ENCODE data around the gene CLEC4F.

DNA sequence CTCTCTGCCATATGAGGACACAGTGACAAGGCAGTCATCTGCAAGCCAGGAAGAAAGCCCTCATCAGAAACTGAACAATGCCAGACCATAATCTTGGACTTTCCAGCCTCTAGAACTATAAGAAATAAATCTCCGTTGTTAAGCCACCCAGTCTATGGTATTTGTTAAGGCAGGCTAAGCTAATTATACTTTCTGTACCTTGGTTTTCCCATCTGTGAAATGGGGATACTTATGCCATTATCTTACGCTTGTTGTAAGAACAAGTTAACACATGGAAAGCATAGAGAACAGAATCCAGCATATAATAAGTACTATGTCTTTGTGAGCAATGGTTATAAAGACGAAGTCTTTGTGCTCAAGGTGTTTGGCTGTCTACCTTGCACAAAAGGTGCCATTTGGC is 44.1 kb downstream of the CLEC4F start:
- TF ChIP-seq RBBP5 (conservative IDR thresholded peaks at IDR 0.05) = no peak
- no peak for TF ChIP-seq POLR2A (IDR thresholded peaks at IDR 0.05; ENCODE audit: low read depth, low read length)
- TF ChIP-seq NFYA (IDR thresholded peaks at IDR 0.05; ENCODE audit: borderline replicate concordance, low read depth, low read length) = no peak
- TF ChIP-seq RAD21 (IDR thresholded peaks at IDR 0.05; ENCODE audit: insufficient read depth, low read depth, low read length) = no peak
